AG04450 (cell line): ENCODE measurements around the gene MAP2K2. TPM values are rescaled to one million over a fixed set of nuclear protein-coding genes. Genes with fewer than 3 reads are reported as not detected.

ENCODE experiments used
- CTCF ChIA-PET: fragments of 300-600, 350-600 bp; formaldehyde crosslinking; extraction: SDS; loops from one replicate; lab custom pipeline; 2022; ENCODE audit warnings: antibody characterized with exemption, inconsistent platforms; lab: Charles Lee
- POLR2A ChIA-PET: fragments of 350-600 bp; formaldehyde crosslinking; extraction: SDS; loops from one replicate; lab custom pipeline; 2021; ENCODE audit warnings: antibody characterized with exemption, inconsistent platforms; lab: Yijun Ruan, JAX
- DNase-seq: peaks from one replicate; pipeline ENCODE4 v3.0.0-alpha.2; 2011; ENCODE audit warnings: low read depth, low spot score
- H3K27ac ChIP-seq: one replicate; pipeline ENCODE4 v1.5.1; 2012; ENCODE audit warnings: low read depth, low read length, control low read depth
- H3K27me3 ChIP-seq: one replicate; pipeline ENCODE4 v1.6.0; 2012; ENCODE audit warnings: low read length; ENCODE audit not compliant: control insufficient read depth, insufficient read depth
- H3K4me3 ChIP-seq: 2 replicates; pipeline ENCODE4 v1.5.1; 2011; ENCODE audit warnings: mild to moderate bottlenecking, low read depth, low read length, control low read depth
- H3K9me3 ChIP-seq: 2 replicates; pipeline ENCODE4 v1.5.1; 2012; ENCODE audit warnings: low read length; ENCODE audit not compliant: control insufficient read depth, insufficient read depth
- CTCF ChIP-seq: IDR thresholded peaks from 2 replicates; pipeline ENCODE4 v1.5.1; 2011; ENCODE audit warnings: low read depth, low read length, control low read depth, inconsistent platforms
- polyA plus RNA-seq: library from polyadenylated mRNA; depleted of rRNA; stranded (reverse); fragments of >200 nt; gene quantifications from 2 replicates; pipeline ENCODE4 v1.2.3, GENCODE V29; 2011

The MAP2K2 gene
- polyA plus RNA-seq, 1 experiment, result 65.1 TPM

- H3K27me3 ChIP-seq, result no peaks in the 10 kb centered on the region
- H3K4me3 ChIP-seq, result no peak overlapping the region
- H3K27ac ChIP-seq, result no peak overlapping the region
- H3K9me3 ChIP-seq, result no peaks in the 10 kb centered on the region; the same call in 1 of the 2 replicates
- ChIA-PET POLR2A (no interaction called here), CTCF (no interaction called here)
- TF ChIP-seq CTCF, result no peak
- DNase-seq, result no peak
Observed at GRCh38 chr19:4093643-4094175, 30.2 kb downstream of the MAP2K2 start.

DNA sequence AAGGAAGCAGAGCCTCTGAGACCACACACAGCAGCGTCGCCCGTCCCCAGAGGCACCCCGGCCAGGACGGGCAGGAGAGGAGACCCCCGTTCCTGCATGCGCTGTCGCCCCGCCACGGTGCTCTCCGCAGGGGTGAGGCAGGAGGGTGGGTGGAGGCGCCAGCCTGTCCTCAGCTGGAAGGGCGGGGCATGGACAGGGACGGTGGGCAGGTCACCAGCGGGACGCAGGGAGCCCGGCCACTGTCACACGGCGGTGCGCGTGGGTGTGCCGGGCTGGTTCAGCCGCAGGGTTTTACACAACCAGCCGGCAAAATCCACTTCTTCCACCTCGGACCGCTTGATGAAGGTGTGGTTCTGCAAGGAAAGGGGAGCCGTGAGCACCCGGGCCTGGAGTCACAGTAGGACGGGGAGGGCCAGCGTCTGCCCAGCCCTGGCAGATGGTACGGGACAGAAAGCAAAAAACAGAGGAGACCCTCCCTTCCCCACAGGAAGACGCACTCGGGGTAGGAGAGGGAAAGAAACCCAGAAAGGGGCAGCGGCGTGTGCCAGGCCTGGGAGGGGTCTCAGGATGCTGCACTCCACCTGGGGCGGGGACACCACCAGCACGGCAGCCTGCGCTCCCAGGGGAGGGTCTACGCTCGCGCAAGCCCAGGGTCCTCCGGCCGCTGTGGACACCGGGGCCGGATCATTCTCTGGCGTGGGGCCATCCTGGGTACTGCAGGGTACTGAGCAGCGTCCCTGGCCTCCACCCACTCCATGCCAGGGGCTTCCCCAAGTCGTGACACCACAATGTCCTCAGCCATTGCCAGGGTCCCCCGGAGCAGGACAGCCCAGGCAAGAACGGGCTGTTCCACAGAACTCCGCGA, 33.3 kb downstream of the MAP2K2 start:
- Histone ChIP-seq H3K9me3 (no peaks in the 10 kb centered on the region; the same call in 1 of the 2 replicates), H3K27ac (no peak overlapping the region), H3K27me3 (no peaks in the 10 kb centered on the region), H3K4me3 (no peak overlapping the region)
- ChIA-PET POLR2A (no interaction called here), CTCF (interaction anchor here (0.9 kb wide), 1 partner anchor 103 kb away, joined by 5 read pairs; no protein-coding TSS in a partner anchor)
- no peak for DNase-seq
- TF ChIP-seq CTCF, result no peak

- Histone ChIP-seq H3K9me3 (no peaks in the 10 kb centered on the region; the same call in 1 of the 2 replicates), H3K27me3 (no peaks in the 10 kb centered on the region), H3K27ac (no peak overlapping the region), H3K4me3 (no peak overlapping the region)
- no peak for TF ChIP-seq CTCF
- CTCF ChIA-PET, result no interaction called here
- no peak for DNase-seq
- POLR2A ChIA-PET, result no interaction called here
Observed at GRCh38 chr19:4089946-4090345, 34.0 kb downstream of the MAP2K2 start.

DNA sequence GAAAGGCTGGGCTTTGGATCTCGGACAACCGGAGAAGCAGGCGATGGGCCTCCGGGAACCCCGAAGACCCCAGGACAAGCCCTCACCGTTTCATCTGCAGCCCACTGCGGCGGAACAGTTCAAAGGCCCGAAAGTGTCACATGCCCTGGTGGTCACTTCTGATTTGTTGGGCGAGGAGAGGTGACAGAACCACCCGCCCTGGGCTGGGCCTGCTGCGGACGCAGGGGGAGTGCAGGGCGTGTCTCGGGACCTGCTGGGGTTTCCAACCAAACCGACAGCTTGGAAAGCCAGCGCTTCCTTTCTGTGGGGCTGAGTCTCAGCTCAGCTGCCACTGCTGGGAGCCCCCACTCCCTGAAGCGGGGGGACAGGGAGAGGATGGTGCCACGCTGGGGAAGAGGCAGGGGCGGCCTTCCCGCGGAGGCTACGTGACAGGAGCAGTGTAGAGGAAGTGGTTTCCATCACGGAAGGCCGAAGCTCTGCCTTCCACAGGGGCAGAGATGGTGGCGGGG, 34.5 kb downstream of the MAP2K2 start:
- H3K4me3 ChIP-seq, result no peak overlapping the region
- no peaks in the 10 kb centered on the region for H3K27me3 ChIP-seq
- H3K9me3 ChIP-seq, result no peaks in the 10 kb centered on the region; the same call in 1 of the 2 replicates
- DNase-seq, result no peak
- ChIA-PET CTCF (no interaction called here), POLR2A (no interaction called here)
- no peak overlapping the region for H3K27ac ChIP-seq
- TF ChIP-seq CTCF, result no peak

DNA sequence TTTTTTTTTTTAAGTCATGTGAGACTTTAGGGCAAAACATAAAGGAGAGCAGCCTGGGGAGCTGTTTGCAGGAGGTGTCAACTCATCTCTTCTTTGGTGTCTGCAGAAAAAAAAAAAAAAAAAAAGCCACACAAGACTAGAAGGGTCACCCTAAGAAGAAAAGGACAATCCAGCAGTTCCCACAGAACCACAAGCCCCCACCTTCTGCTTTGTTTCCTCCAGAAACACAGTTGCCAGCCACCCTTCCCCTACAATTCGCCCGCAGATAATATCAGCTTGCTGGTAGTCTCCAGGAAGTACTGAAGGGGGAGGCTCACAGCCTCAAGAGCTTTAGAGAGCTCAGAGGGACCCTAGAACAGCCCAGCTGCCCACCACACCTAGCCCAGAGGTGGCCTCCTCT, 34.9 kb downstream of the MAP2K2 start:
- CTCF ChIA-PET, result no interaction called here
- Histone ChIP-seq H3K4me3 (no peak overlapping the region), H3K27ac (no peak overlapping the region), H3K9me3 (no peaks in the 10 kb centered on the region; the same call in 1 of the 2 replicates), H3K27me3 (no peaks in the 10 kb centered on the region)
- no peak for DNase-seq
- POLR2A ChIA-PET, result no interaction called here
- TF ChIP-seq CTCF, result no peak
